Duodenal mucosa (tissue), 2 donors: ENCODE data around the gene NNMT.

ENCODE experiments used
- H3K27ac ChIP-seq: one replicate; pipeline ENCODE4 v1.7.0; 2013; ENCODE audit warnings: low read depth, low read length
- H3K27me3 ChIP-seq, 2 donors: one replicate each; pipeline ENCODE4 v1.7.0; 2013; ENCODE audit warnings: low read length in 2 of 2, control low read depth in 1 of 2; ENCODE audit not compliant: insufficient read depth in 2 of 2, control insufficient read depth in 1 of 2
- H3K36me3 ChIP-seq, 2 donors: one replicate each; pipeline ENCODE4 v1.7.0; 2013; ENCODE audit warnings: low read length in 2 of 2, control low read depth in 1 of 2; ENCODE audit not compliant: insufficient read depth in 2 of 2, control insufficient read depth in 1 of 2
- H3K4me1 ChIP-seq, 2 donors: one replicate each; pipeline ENCODE4 v1.7.0; 2013; ENCODE audit warnings: low read length in 2 of 2, control low read depth in 1 of 2; ENCODE audit not compliant: insufficient read depth in 2 of 2, control insufficient read depth in 1 of 2
- H3K4me3 ChIP-seq, 2 donors: one replicate each; pipeline ENCODE4 v1.7.0; 2013; ENCODE audit warnings: low read length in 2 of 2, low read depth in 1 of 2
- H3K9ac ChIP-seq, 2 donors: one replicate each; pipeline ENCODE4 v1.7.0; 2013; ENCODE audit warnings: low read length in 2 of 2, low read depth in 1 of 2
- H3K9me3 ChIP-seq, 2 donors: one replicate each; pipeline ENCODE4 v1.7.0; 2013; ENCODE audit warnings: low read length in 2 of 2, control low read depth in 1 of 2; ENCODE audit not compliant: control insufficient read depth in 1 of 2

The NNMT gene

GRCh38 chr11:114282488-114282887 lies 13.7 kb upstream of the NNMT start:
- Histone ChIP-seq H3K27me3 (no peaks in the 10 kb centered on the region), H3K9me3 (no peaks in the 10 kb centered on the region), H3K4me1 (no peaks in the 10 kb centered on the region), H3K36me3 (no peaks in the 10 kb centered on the region), H3K4me3 (no peak overlapping the region), H3K27ac (no peak overlapping the region), H3K9ac (no peak overlapping the region)

DNA sequence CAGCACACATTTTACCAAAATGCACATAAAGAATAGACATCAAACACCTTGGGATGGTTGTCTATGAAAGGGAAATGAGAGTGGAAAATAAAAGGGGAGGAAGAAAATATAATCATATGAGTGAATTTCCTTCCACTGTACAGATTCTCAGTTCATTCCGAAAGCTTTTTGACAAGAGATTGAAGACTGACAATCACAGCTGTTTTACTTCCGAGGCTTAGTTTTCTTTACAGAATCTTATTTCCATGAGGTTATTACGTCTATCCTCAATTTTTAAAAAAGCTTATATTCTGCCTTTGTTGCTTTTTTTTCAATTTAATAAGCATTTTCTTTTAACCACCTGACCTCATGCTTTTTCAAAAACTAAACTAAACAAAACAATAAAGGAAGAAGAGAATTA lies 12.8 kb upstream of the NNMT start:
- no peak overlapping the region for H3K9ac ChIP-seq
- H3K4me3 ChIP-seq: no peak overlapping the region
- H3K4me1 ChIP-seq: no peaks in the 10 kb centered on the region
- no peak overlapping the region for H3K27ac ChIP-seq
- no peaks in the 10 kb centered on the region for H3K9me3 ChIP-seq
- no peaks in the 10 kb centered on the region for H3K36me3 ChIP-seq
- H3K27me3 ChIP-seq: no peaks in the 10 kb centered on the region

DNA sequence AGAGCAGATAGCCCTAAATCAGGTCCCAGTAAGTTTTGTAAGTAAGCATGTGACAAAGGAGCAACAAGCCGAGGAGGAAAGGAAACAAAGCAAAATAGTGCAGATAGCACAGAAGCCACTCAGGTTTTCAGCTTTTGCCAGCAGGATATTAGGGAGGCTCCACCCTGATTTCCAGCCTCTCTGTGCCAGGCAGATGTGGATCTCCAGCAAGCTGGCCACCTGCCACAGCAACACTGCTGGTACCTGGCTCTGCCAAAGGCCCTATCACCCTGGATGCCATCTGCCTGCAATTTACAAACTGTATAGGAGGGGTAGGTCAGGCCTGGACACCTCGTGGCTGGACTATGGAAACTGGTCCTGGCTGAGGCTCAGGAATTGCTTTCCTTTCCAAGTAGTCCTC lies 12.2 kb upstream of the NNMT start:
- Histone ChIP-seq H3K9me3 (no peaks in the 10 kb centered on the region), H3K27me3 (no peaks in the 10 kb centered on the region), H3K27ac (no peak overlapping the region), H3K36me3 (no peaks in the 10 kb centered on the region), H3K4me1 (no peaks in the 10 kb centered on the region), H3K9ac (no peak overlapping the region), H3K4me3 (no peak overlapping the region)

- no peak overlapping the region for H3K9ac ChIP-seq
- H3K4me3 ChIP-seq: no peak overlapping the region
- no peak overlapping the region for H3K27ac ChIP-seq
- no peaks in the 10 kb centered on the region for H3K4me1 ChIP-seq
- H3K9me3 ChIP-seq: no peaks in the 10 kb centered on the region
- no peaks in the 10 kb centered on the region for H3K27me3 ChIP-seq
- H3K36me3 ChIP-seq: no peaks in the 10 kb centered on the region
These were observed 11.3 kb upstream of the NNMT start for GRCh38 chr11:114284914-114285313.

GRCh38 chr11:114285599-114285998 lies 10.6 kb upstream of the NNMT start:
- Histone ChIP-seq H3K4me3 (no peak overlapping the region), H3K4me1 (no peaks in the 10 kb centered on the region), H3K9me3 (no peaks in the 10 kb centered on the region), H3K27me3 (no peaks in the 10 kb centered on the region), H3K9ac (no peak overlapping the region), H3K27ac (no peak overlapping the region), H3K36me3 (no peaks in the 10 kb centered on the region)

DNA sequence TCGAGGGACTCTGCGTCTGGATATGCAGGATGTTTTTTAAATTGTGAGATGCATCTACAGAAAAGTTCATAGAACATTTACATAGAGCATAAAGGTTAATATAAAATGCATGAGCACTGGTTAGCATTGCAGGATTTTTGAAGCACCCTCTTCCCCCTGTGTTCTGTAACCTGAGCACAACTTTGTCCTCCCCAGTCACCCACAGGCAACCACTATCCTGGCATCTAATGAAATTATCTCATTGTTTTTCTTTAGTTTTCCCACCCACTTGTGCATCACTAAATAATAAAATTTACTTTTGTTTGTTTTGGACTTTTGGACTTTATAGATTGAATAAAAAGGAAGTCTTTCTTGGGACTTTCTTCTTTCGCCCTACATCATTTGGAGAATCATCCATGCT lies 10.0 kb upstream of the NNMT start:
- Histone ChIP-seq H3K4me1 (peaks cover 0 to 2% of the 10 kb centered on the region in 2 donors), H3K36me3 (no peaks in the 10 kb centered on the region), H3K27me3 (no peaks in the 10 kb centered on the region), H3K4me3 (no peak overlapping the region), H3K9ac (no peak overlapping the region), H3K27ac (no peak overlapping the region), H3K9me3 (no peaks in the 10 kb centered on the region)

DNA sequence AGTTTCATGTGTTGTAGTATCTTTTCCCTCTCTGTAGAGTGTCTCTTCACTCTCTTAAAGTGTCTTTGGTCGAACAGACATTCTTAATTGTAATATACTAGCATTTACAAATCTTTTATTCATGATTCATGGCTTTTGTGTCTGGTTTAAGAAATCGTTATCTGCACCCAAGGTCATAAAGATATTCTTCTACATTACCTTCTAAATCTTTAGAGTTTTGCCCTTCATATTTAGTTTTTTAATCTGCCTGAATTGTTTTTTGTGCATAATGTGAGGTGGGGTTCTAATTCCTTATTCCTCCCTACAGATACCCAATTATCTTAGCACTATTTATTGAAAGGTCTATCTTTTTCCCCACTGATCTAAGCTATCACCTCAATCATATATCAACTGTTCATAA lies 9.0 kb upstream of the NNMT start:
- Histone ChIP-seq H3K27ac (no peak overlapping the region), H3K9ac (no peak overlapping the region), H3K36me3 (no peaks in the 10 kb centered on the region), H3K9me3 (no peaks in the 10 kb centered on the region), H3K4me1 (peaks cover 2 to 4% of the 10 kb centered on the region in 2 donors), H3K4me3 (no peak overlapping the region), H3K27me3 (no peaks in the 10 kb centered on the region)

- no peaks in the 10 kb centered on the region for H3K36me3 ChIP-seq
- H3K4me1 ChIP-seq: peaks cover 4 to 5% of the 10 kb centered on the region in 2 donors
- H3K9me3 ChIP-seq: no peaks in the 10 kb centered on the region
- H3K4me3 ChIP-seq: no peak overlapping the region
- H3K27me3 ChIP-seq: no peaks in the 10 kb centered on the region
- H3K27ac ChIP-seq: no peak overlapping the region
- no peak overlapping the region for H3K9ac ChIP-seq
These were observed 8.1 kb upstream of the NNMT start for GRCh38 chr11:114288136-114288535.

- Histone ChIP-seq H3K36me3 (no peaks in the 10 kb centered on the region), H3K4me1 (peaks cover 4 to 5% of the 10 kb centered on the region in 2 donors), H3K27ac (no peak overlapping the region), H3K9me3 (no peaks in the 10 kb centered on the region), H3K4me3 (no peak overlapping the region), H3K9ac (no peak overlapping the region), H3K27me3 (no peaks in the 10 kb centered on the region)
These were observed 6.4 kb upstream of the NNMT start for GRCh38 chr11:114289779-114290178.

GRCh38 chr11:114290503-114291235 lies 5.5 kb upstream of the NNMT start:
- peaks cover 4 to 7% of the 10 kb centered on the region in 2 donors for H3K4me1 ChIP-seq
- no peak overlapping the region for H3K9ac ChIP-seq
- no peak overlapping the region for H3K27ac ChIP-seq

More at GRCh38 chr11:114290503-114291235, 5.5 kb upstream of the NNMT start:
- Histone ChIP-seq H3K9me3 (no peaks in the 10 kb centered on the region), H3K4me3 (no peak overlapping the region), H3K27me3 (no peaks in the 10 kb centered on the region), H3K36me3 (no peaks in the 10 kb centered on the region)
